DMS153 treated with DMSO at 0.1 percent for 48 hours (cell line): ENCODE data around the gene TEX264.
"Not testable (repeated sequence)": the region's sequence is repeated elsewhere in the genome, so short reads cannot be mapped to it uniquely, and the experiment has no call there.

Source experiments
- DNase-seq: peaks from one replicate; lab custom pipeline; 2025; ENCODE audit not compliant: unreplicated experiment; lab: John Stamatoyannopoulos, UW

TEX264 gene, protein sequence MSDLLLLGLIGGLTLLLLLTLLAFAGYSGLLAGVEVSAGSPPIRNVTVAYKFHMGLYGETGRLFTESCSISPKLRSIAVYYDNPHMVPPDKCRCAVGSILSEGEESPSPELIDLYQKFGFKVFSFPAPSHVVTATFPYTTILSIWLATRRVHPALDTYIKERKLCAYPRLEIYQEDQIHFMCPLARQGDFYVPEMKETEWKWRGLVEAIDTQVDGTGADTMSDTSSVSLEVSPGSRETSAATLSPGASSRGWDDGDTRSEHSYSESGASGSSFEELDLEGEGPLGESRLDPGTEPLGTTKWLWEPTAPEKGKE

DNA sequence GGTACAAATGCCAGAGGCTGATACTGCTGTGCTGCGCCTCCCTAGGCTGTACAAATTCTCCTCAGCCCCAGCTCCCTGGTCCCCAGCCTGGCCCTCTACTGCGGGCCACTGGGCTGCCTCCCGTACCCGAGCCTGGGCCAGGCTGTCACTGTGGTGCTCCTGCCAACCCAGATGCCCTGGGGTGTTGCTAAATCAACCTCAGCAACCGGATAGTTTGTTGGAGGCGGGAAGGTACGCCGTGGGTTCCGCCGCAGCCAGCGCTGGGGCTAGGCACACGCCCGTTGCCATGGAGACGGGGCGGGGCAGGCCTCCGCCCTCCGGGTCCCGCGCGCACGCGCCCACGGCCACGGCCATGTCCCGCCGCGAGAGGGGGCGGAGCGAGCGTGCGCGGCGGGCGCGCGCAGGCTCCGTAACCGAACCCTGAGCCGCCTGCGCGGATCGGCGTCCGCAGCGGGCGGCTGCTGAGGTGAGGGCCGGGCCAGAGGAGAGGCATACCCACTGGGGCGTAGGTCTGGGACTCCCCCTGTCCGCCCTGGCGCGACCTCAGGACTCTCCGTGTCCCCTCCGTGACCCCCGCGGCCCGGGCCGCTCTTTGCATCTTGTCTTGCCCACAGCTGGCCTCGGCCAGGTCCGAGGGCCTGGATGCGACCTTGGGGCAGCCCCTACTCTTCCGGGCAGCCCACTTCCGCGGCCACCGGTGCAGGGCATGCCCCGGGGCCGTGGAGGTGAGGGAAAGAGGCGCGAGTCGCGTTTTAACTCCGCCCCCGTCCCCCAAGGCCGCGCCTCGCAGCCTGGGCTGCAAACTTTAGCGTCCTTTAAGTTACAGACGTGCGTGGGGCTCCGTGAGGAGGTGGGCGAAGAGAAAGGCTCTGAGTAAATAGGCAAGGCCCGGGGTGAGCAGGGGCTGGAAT, at the start of gene TEX264:
TEX264 (plus strand) TSS at position 430 of the 911 bp plus-strand sequence. CDS start 3,053 bp downstream, outside the sequence.
- peak; percentile 18 for DNase-seq

DNA sequence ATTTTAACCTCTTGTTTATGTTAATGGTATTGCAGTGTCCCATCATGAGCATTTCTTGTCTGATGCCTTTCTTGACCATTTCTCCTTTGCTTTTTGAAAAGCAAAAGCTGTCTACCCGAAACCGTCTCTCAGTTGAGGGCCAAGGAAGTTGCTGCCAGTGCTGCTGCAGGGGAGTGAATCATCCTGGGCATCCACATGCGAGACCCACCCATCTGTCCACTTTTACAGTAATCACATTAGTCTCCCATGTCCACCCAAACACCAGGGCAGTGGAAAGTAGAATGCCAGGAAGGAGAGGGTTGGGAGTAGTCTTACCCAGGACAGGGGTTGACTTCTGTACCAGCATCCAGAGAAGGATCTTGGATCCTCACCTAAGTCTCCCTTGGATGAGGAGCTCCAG, 48.6 kb upstream of the TEX264 start:
- DNase-seq: no peak

DNA sequence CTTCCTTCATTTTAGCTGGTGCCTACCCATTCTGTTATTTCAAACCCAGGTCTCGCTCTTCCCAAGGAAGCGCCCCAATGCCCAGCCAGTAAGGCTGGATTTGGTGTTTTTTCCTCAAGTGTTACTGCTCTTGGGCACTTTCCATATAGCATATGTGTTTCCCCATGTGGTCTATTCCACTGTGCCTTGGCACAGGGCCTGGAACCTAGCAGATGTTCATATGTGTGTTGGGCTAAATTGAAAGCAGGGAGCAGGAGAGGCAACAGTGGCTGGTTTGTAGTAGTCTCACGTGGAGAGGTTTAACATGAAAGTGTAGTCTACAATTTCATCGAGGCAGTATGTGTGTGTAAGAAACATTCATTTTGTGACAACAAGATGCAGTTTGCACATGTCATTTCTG, 48.2 kb upstream of the TEX264 start:
- no peak for DNase-seq

DNA sequence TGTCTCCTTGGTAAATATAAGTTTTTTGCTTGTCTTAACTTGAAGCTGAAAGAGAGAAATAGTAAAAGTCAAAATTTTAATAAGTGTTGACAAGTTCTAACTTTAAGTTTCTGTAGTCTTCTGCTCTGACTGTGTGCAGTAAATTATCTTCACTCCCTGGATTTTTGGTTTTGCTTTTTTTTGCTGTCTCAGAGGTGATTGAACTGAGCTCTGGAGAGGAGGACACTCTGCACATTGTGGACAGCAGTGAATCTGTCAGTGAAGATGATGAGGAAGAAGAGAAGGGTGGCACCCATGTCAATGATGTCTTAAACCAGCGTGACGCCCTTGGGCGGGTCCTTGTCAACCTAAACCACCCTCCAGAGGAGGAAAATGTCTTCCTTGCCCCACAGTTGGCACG, 40.5 kb upstream of the TEX264 start:
- DNase-seq: no peak

DNA sequence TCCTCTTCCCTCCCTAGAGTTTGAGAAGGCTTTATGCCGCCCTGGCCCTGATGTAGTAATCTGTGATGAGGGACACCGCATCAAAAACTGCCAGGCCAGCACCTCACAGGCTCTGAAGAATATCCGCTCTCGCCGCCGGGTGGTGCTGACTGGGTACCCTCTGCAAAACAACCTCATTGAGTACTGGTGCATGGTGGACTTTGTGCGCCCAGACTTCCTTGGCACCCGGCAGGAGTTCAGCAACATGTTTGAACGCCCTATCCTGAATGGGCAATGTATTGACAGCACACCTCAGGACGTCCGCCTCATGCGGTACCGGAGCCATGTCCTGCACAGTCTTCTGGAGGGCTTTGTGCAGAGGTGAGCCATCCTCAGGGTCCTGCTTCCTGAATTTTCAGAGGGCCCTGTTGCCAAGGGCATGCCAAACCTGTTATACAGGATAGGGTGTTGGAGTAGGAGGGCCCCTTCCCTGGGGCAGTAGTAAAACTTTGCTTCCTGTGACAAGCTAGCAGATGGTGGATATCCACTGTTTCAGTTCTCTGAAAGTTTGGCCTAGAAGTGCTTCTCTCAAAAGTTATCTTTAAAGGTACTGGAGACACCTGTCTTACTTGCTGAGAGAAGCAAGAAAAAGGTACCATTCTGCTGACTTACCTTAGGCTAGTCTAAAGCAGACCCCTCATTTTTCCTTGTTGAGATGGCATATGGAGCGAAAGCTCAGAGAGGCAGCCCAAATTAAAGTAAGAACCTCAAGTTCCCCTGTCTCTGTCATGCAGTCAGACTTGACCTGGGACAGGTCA, 33.7 kb upstream of the TEX264 start:
- no peak for DNase-seq

DNA sequence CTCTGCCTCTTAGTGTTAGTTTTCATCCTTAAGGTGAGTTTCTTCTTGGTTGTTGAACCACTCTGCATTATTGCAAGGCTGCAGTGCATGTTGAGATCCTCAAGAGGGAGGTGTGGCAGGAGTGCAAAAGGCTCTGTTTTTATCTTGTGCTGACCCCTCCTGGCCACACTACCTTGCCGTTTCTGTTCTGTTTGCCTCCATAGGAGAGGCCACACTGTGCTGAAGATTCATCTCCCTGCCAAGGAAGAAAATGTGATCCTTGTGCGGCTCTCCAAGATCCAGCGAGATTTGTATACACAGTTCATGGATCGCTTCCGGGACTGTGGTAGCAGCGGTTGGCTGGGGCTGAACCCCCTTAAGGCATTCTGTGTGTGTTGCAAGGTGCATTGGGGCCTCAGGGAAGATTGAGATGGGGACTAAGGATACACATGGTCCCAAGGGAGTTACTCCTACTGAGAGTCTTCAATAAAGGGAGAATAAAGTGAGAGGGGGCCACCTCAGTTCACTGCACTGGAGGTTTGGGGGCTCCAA, 33.0 kb upstream of the TEX264 start:
- no peak for DNase-seq

DNA sequence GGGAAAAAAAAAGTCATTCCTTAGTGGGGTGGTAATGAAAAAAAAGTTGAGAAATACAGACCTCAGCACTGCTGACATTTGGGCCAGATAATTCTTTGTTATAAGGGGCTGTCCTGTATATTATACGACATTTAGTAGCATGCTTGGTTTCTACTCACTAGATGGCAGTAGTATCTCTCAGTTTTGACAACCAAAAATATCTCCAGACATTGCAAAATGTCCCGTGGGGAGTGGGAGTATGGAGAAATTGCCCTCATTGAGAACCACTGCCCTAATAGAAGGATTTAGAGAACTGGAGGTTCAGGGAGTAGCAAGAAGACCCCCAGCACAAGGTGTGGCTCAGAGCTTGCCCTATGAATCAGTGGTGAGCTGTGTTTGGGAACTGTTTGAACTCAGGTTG, 28.6 kb upstream of the TEX264 start:
- no peak for DNase-seq

DNA sequence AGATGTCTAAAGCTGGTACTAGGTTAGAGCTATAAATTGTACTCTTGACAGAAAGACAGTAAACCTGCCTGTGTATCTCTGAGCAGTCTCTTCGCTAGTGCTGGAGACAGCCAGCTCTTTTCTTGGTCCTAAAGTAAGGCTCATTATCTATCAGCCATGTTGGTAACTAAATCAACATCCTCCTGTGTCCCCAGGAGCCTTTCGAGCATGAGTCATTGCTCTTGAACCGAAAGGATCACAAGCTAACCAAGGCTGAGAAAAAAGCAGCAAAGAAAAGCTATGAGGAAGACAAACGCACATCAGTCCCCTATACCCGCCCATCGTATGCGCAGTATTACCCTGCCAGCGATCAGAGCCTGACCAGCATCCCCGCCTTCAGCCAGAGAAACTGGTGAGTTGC, 25.0 kb upstream of the TEX264 start:
- DNase-seq: no peak

DNA sequence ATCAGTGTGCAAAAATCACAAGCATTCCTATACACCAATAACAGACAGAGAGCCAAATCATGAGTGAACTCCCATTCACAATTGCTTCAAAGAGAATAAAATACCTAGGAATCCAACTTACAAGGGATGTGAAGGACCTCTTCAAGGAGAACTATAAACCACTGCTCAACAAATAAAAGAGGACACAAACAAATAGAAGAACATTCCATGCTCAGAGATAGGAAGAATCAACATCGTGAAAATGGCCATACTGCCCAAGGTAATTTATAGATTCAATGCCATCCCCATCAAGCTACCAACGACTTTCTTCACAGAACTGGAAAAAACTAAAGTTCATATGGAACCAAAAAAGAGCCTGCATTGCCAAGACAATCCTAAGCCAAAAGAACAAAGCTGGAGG, 18.9 kb upstream of the TEX264 start:
- DNase-seq: not testable (repeated sequence)

DNA sequence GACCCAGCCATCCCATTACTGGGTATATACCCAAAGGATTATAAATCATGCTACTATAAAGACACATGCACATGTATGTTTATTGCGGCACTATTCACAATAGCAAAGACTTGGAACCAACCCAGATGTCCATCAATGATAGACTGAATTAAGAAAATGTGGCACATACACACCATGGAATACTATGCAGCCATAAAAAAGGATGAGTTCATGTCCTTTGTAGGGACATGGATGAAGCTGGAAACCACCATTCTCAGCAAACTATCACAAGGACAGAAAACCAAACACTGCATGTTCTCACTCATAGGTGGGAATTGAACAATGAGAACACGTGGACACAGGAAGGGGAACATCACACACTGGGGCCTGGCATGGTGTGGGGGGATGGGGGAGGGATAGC, 17.6 kb upstream of the TEX264 start:
- DNase-seq: not testable (repeated sequence)

DNA sequence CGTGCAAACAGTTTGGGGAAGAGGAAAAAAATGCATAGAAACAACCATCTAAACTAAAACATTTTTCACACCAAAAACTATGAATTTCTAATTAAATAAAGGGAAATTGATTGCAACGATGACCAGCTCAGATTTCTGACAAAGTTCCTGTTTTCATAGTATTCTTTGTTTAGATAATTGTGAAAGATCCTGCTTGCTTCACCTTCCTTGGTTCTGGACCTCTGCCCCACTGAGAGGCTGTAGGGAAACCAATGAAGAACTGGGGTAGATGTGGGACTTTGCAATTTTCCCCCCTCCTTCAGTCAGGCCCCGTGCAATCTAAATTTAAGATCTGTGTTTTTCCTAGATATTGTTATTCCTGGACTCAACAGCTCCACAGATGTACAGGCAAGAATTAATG, 13.8 kb upstream of the TEX264 start:
- DNase-seq: no peak

DNA sequence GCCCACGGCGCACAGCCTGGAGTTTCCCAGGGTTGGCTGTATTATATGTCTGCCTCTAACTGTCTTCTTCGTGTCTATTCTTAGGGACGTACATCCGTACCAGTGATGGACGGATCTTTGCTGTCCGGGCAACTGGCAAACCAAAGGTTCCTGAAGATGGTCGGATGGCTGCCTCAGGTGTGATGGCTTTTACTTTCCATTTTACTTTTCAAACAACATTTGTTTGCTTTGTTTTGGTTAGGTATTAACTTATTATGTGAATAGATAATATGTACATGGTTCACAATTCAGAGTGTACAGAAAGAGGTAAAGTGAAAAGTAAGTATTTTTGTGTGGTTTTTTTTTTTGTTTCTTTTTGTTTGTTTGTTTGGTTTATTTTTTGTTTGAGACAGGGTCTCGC, 11.1 kb upstream of the TEX264 start:
- no peak for DNase-seq

DNA sequence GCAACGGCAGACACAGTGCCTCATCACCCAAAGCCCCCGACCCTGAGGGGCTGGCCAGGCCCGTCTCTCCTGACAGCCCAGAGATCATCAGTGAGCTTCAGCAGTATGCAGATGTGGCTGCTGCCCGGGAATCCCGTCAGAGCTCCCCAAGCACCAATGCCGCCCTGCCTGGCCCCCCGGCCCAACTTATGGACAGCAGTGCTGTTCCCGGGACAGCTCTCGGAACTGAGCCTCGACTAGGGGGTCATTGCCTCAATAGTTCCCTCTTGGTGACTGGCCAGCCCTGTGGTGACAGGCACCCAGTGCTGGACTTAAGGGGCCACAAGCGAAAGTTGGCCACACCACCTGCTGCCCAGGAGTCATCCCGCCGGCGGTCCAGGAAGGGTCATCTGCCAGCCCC, 8.6 kb upstream of the TEX264 start:
- no peak for DNase-seq

DNA sequence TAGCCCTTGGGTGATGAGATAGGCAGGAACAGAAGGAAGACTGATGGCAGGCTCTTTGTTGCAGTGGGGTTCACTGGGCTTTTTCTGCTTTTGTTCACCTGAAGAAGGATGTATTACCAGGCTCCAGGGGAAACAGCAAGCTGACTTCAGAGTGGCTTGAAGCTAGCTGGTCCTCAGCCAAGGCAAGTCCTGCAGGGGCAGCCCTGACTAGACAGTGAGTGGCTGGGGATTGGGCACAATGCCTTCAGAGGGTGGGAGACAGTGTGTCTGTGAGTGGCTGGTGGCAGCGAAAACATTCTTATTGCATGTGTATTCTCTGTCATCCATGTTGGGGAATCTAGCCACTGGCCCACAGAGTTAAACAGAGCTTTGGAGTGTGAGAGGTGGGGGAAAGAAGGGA, 2.3 kb upstream of the TEX264 start:
- DNase-seq: no peak

DNA sequence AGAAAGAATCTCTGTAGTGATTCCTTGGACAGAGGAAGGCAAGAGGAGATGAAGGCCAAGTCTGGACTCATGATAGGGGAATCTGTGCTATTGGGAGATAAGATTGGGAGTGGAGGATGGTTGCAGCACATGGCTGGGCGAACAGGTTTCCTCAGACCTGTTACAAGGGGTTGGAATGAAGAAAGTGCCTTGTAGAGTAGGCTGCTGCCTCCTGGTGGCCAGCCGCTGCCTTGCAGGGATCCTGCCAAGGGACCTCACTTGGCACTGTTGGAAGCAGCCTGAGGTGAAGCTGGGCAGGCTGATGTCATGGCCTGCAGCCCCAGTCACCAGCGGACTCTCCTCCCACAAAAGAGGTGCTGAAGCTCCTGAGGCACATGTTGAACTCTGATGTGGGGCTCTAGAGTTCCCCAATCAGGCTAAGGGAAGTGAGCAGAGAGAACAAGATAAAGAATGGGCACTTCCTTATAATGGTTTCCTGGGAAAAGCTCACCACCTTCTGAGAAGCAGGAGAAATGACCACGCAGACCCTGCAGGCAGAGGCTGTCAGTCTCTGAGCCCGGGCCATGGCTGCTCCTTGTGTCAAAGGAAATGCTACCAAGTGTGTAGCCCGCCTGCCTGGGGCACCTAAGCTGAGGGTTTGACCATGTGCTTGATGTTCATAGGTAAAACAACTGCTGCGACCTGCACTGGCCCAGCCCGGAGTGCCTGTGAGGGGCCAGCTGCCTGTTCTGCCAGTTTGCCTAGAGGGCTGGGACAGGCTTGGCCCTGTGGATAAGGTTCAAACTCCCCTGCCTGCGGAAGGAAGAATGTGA, 1.6 kb upstream of the TEX264 start:
- peak; percentile 19 for DNase-seq

DNA sequence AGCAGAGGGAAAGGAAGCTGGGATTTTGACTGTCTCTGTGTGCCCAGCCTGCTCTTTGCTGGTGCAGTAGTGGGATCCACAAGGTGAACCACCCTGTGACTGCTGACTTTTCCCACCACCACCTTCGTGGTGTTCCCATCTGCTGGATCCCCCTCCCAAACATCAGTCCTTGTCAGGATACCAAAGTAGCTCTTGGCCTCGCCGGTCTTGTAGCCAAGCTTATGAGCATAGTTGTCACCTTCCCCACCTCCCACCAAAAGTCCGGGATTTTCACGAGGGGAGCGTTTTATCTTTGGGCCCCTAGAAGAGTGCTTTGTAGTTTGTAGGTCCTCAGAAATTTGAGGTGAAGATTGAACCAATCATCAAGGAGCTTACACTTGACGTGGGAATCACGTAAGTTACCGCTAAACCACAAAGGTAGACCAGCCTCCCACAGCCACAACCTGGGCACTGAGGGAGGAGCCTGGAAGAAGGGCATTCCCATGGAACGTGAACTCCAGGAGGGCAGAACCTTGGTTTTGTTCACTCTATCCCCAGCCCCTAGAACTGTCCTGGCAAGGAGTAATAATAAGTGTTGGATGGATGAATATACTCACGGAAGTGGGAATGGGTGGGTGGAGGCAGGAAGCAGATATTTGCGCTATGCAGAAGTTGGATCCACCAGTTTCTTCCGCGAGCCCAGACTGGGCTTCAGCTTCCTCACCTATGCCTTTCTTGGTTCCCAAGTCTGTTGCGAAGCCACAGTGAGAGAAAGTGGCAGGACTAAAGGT, 814 bp upstream of the TEX264 start:
- DNase-seq: no peak

DNA sequence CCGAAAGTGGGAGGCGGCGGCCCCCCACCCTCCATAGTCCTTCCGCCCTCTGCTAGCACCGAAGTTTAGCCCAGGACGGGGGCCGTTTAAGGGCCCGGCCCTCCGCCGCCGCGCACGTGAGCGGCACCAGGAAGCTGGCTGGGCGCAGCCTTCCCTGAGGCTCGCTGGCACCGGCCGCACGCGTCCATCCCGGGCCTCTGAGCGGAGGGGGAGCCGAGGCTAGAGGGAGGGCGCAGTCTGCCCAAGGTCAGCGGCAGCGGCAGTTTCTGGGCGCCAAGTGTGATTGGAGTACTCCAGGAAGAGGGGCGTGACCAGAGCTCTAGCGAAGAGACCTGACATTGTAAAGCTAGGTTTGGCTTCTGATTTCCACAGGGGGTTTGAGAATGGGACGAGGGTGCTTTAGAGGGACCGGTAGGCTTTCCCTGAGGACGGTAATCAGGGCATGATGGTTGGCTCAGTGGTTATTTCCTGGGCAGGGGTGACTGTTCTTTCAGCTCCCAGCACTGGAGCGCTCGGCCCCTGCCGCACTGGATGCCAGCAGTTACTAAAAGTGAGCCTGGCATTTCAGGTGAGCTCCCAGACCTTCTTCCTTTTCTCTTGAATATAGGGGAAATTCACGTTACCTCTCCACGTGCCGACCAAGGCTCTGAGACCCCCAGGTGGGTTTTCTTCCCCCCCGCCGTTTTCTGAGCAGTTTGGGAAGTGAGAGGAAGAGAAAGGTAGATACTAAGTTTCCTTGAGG, 853 bp downstream of the TEX264 start:
- DNase-seq: peak; percentile 1

DNA sequence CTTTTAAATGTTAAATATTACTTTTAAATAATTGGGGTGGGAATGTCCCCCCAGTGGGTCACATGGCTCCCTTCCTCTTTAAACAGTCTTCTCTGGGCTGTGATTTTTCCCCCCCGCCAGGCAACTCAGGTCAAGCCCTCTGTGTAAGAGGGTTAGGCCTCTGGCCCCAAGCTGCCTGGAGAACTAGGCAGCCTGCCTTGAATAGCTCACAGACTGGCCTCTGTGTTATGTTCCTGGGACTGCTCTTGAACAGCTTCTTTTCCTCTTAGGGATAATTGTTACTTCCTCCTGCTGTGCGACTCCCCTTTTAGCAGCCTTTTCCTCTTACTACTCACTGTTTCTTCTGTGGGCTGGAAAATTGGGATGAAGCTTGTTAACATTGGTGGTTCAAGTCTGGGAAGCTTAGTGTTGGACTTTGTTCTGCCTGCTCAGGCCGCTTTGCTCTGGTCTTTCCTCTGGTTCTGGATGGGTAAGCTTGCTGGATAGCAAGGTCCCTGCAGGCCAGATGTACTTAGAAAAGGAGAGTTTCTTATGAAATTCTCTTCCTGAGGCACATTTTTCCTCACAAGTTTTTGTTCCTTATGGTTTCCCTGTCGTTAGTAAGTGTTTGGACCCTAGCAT, 2.2 kb downstream of the TEX264 start:
- no peak for DNase-seq
